Measurements from ENCODE around the gene C2CD2.
"Not testable (repeated sequence)": the region's sequence is repeated elsewhere in the genome, so short reads cannot be mapped to it uniquely, and the experiment has no call there.

DNA sequence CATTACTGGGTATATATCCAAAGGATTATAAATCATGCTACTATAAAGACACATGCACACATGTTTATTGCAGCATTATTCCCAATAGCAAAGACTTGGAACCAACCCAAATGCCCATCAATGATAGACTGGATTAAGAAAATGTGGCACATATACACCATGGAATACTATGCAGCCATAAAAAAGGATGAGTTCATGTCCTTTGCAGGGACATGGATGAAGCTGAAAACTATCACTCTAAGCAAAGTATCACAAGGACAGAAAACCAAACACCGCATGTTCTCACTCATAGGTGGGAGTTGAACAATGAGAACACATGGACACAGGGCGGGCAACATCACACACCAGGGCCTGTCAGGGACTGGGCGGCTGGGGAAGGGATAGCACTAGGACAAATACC is 4.2 kb downstream of the C2CD2 start:
- TF ChIP-seq, protein P1, sequence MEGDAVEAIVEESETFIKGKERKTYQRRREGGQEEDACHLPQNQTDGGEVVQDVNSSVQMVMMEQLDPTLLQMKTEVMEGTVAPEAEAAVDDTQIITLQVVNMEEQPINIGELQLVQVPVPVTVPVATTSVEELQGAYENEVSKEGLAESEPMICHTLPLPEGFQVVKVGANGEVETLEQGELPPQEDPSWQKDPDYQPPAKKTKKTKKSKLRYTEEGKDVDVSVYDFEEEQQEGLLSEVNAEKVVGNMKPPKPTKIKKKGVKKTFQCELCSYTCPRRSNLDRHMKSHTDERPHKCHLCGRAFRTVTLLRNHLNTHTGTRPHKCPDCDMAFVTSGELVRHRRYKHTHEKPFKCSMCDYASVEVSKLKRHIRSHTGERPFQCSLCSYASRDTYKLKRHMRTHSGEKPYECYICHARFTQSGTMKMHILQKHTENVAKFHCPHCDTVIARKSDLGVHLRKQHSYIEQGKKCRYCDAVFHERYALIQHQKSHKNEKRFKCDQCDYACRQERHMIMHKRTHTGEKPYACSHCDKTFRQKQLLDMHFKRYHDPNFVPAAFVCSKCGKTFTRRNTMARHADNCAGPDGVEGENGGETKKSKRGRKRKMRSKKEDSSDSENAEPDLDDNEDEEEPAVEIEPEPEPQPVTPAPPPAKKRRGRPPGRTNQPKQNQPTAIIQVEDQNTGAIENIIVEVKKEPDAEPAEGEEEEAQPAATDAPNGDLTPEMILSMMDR (IDR thresholded peaks at IDR 0.05; ENCODE audit: insufficient read depth, low read length) = not testable (repeated sequence)
- not testable (repeated sequence) for TF ChIP-seq POLR2AphosphoS5 (IDR thresholded peaks at IDR 0.05; ENCODE audit: low read depth)
- TF ChIP-seq, protein P2, sequence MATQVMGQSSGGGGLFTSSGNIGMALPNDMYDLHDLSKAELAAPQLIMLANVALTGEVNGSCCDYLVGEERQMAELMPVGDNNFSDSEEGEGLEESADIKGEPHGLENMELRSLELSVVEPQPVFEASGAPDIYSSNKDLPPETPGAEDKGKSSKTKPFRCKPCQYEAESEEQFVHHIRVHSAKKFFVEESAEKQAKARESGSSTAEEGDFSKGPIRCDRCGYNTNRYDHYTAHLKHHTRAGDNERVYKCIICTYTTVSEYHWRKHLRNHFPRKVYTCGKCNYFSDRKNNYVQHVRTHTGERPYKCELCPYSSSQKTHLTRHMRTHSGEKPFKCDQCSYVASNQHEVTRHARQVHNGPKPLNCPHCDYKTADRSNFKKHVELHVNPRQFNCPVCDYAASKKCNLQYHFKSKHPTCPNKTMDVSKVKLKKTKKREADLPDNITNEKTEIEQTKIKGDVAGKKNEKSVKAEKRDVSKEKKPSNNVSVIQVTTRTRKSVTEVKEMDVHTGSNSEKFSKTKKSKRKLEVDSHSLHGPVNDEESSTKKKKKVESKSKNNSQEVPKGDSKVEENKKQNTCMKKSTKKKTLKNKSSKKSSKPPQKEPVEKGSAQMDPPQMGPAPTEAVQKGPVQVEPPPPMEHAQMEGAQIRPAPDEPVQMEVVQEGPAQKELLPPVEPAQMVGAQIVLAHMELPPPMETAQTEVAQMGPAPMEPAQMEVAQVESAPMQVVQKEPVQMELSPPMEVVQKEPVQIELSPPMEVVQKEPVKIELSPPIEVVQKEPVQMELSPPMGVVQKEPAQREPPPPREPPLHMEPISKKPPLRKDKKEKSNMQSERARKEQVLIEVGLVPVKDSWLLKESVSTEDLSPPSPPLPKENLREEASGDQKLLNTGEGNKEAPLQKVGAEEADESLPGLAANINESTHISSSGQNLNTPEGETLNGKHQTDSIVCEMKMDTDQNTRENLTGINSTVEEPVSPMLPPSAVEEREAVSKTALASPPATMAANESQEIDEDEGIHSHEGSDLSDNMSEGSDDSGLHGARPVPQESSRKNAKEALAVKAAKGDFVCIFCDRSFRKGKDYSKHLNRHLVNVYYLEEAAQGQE (IDR thresholded peaks at IDR 0.05; ENCODE audit: insufficient replicate concordance, low read depth) = not testable (repeated sequence)
